ENCODE results near the gene TPBG. TPM values are rescaled to one million over a fixed set of nuclear protein-coding genes. Genes with fewer than 3 reads are reported as not detected.
A peak's percentile ranks its signal among the peaks of the same experiment; 100 is the strongest.

The TPBG gene, protein sequence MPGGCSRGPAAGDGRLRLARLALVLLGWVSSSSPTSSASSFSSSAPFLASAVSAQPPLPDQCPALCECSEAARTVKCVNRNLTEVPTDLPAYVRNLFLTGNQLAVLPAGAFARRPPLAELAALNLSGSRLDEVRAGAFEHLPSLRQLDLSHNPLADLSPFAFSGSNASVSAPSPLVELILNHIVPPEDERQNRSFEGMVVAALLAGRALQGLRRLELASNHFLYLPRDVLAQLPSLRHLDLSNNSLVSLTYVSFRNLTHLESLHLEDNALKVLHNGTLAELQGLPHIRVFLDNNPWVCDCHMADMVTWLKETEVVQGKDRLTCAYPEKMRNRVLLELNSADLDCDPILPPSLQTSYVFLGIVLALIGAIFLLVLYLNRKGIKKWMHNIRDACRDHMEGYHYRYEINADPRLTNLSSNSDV
- 30.8 TPM for total RNA-seq
- polyA plus RNA-seq (ENCODE audit: insufficient read depth, low read depth, low replicate concordance) = 5.8 TPM
- long read RNA-seq, donor 1, full-length matches to known transcripts = 8 of 8 reads
- long read RNA-seq, donor 1, partial matches to known transcripts = 0 of 8 reads
- long read RNA-seq, donor 1, other reads (novel, unspliced or antisense) = 0 of 8 reads
- long read RNA-seq, donor 2, full-length matches to known transcripts = 8 of 24 reads
- long read RNA-seq, donor 2, partial matches to known transcripts = 16 of 24 reads
- long read RNA-seq, donor 2, other reads (novel, unspliced or antisense) = 0 of 24 reads
- long read RNA-seq, donor 3, full-length matches to known transcripts = 11 of 11 reads
- long read RNA-seq, donor 3, partial matches to known transcripts = 0 of 11 reads
- long read RNA-seq, donor 3, other reads (novel, unspliced or antisense) = 0 of 11 reads
- long read RNA-seq, donor 4, full-length matches to known transcripts = 17 of 17 reads
- long read RNA-seq, donor 4, partial matches to known transcripts = 0 of 17 reads
- long read RNA-seq, donor 4, other reads (novel, unspliced or antisense) = 0 of 17 reads
- long read RNA-seq, donor 5, partial matches to known transcripts = 0 of 1 reads
- long read RNA-seq, donor 5, other reads (novel, unspliced or antisense) = 0 of 1 reads
- long read RNA-seq, donor 6, full-length matches to known transcripts = 4 of 4 reads
- long read RNA-seq, donor 6, partial matches to known transcripts = 0 of 4 reads
- long read RNA-seq, donor 6, other reads (novel, unspliced or antisense) = 0 of 4 reads
- long read RNA-seq, donor 7, full-length matches to known transcripts = 64 of 115 reads
- long read RNA-seq, donor 7, partial matches to known transcripts = 0 of 115 reads
- long read RNA-seq, donor 7, other reads (novel, unspliced or antisense) = 51 of 115 reads
- long read RNA-seq, donor 8, full-length matches to known transcripts = 15 of 15 reads
- long read RNA-seq, donor 8, partial matches to known transcripts = 0 of 15 reads
- long read RNA-seq, donor 8, other reads (novel, unspliced or antisense) = 0 of 15 reads
- long read RNA-seq, donor 9, full-length matches to known transcripts = 4 of 4 reads
- long read RNA-seq, donor 9, partial matches to known transcripts = 0 of 4 reads
- long read RNA-seq, donor 9, other reads (novel, unspliced or antisense) = 0 of 4 reads
- long read RNA-seq, donor 10, full-length matches to known transcripts = 15 of 36 reads
- long read RNA-seq, donor 10, partial matches to known transcripts = 21 of 36 reads
- long read RNA-seq, donor 10, other reads (novel, unspliced or antisense) = 0 of 36 reads

DNA sequence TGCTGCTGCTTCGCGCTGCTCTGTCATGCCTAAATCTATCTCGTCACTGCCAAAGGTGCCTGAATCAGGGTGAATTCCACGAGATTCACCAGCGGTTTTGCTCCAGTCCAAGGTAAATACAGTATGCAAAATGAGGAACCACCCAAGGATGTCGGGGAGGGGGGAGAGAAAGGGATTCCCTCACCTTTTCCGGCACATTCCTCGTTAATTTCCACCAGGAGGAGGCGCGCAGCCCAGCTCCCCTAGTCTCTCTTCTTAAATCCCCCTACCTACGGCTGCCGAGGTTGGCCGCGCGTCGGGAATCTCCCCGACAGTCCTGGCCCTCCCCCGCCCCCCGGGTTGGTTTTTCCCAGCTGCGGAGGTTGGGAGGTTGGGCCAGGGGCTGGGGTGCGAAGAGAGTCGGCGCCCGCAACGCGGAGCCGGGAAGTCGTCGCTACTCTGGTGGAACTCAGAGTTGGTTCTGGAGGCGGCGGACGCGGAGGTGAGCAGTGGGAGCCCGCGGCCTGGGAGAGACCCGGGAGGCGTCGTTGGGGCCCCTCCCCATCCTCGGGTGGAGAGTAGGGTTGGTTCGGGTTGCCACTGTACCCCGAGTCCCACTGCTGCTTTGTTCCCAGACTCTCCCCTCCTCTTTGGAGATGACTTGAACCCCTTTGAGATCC is at the start of gene TPBG:
Gene TPBG, plus strand, starts transcription at position 390 of the 659 bp plus-strand sequence. CDS start 1,145 bp downstream, outside the sequence.
- intact Hi-C loops (cut with DNase I) = no loop called here
- no peak for FAIRE-seq
- peak within 1 kb of the TSS; percentile 70 to 72 (median 71) for H3K9ac ChIP-seq (ENCODE audit: low read length in 3 of 3)

DNA sequence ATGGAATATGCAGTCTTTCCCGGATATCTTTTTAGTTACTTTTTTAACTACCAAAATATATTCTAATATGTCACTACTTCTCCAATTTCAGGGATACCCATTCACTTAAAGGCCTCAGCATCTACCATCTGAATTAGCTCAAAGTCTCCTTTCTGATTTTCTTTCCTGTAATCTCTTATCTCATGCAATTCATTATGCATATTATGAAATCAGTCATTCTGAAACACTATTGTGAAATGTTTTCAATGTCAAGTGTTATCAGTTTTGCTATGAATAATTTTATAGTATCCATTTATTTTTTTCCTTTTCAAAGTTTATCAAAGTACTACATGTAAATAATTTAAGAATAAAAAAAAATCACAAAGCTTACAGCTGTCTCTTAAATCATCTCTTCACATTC is 41.2 kb upstream of the TPBG start:
- Histone ChIP-seq H3K36me3 (ENCODE audit: control insufficient read depth in 2 of 3, insufficient read depth in 3 of 3, low read length in 3 of 3) (no peaks in the 10 kb centered on the region), H3K27me3 (ENCODE audit: control insufficient read depth, insufficient read depth, low read length) (no peaks in the 10 kb centered on the region), H3K9ac (ENCODE audit: low read length in 3 of 3) (no peak overlapping the region), H3K9me3 (ENCODE audit: control insufficient read depth in 2 of 3, insufficient read depth in 1 of 3, low read length in 3 of 3) (no peaks in the 10 kb centered on the region), H3K4me3 (ENCODE audit: low read length in 3 of 3) (no peak overlapping the region), H3K4me1 (ENCODE audit: control insufficient read depth in 2 of 3, insufficient read depth in 2 of 3, low read depth in 1 of 3, low read length in 3 of 3) (no peaks in the 10 kb centered on the region), H3K27ac (ENCODE audit: low read depth in 2 of 2, low read length in 2 of 2) (no peak overlapping the region)
- TF ChIP-seq, protein P1, sequence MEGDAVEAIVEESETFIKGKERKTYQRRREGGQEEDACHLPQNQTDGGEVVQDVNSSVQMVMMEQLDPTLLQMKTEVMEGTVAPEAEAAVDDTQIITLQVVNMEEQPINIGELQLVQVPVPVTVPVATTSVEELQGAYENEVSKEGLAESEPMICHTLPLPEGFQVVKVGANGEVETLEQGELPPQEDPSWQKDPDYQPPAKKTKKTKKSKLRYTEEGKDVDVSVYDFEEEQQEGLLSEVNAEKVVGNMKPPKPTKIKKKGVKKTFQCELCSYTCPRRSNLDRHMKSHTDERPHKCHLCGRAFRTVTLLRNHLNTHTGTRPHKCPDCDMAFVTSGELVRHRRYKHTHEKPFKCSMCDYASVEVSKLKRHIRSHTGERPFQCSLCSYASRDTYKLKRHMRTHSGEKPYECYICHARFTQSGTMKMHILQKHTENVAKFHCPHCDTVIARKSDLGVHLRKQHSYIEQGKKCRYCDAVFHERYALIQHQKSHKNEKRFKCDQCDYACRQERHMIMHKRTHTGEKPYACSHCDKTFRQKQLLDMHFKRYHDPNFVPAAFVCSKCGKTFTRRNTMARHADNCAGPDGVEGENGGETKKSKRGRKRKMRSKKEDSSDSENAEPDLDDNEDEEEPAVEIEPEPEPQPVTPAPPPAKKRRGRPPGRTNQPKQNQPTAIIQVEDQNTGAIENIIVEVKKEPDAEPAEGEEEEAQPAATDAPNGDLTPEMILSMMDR (IDR thresholded peaks at IDR 0.05; ENCODE audit: borderline replicate concordance, extremely low read depth, insufficient read depth) = no peak
- DNase-seq = peak in 1 of 5 donors; percentile 28
- intact Hi-C loops (cut with DNase I) = no loop called here
- FAIRE-seq = peak; percentile 57

More for the DNA sequence above, at the start of gene TPBG:
- peak; percentile 80 to 90 (median 89) for DNase-seq
- H3K4me3 ChIP-seq (ENCODE audit: low read length in 3 of 3) = peak within 1 kb of the TSS; percentile 76 to 85 (median 79)
- H3K27ac ChIP-seq (ENCODE audit: low read depth in 2 of 2, low read length in 2 of 2) = peak within 1 kb of the TSS in 1 of 2 donors; percentile 75
- H3K36me3 ChIP-seq (ENCODE audit: control insufficient read depth in 2 of 3, insufficient read depth in 3 of 3, low read length in 3 of 3) = no peaks in the 10 kb centered on the region
- H3K27me3 ChIP-seq (ENCODE audit: control insufficient read depth, insufficient read depth, low read length) = no peaks in the 10 kb centered on the region
- peaks cover 0 to 7% (median 0%) of the 10 kb centered on the region in 3 donors for H3K4me1 ChIP-seq (ENCODE audit: control insufficient read depth in 2 of 3, insufficient read depth in 2 of 3, low read depth in 1 of 3, low read length in 3 of 3)
- TF ChIP-seq, protein P1 (IDR thresholded peaks at IDR 0.05; ENCODE audit: borderline replicate concordance, extremely low read depth, insufficient read depth) = peak; percentile 20
- no peaks in the 10 kb centered on the region for H3K9me3 ChIP-seq (ENCODE audit: control insufficient read depth in 2 of 3, insufficient read depth in 1 of 3, low read length in 3 of 3)

Data from kidney (tissue), 22 donors.